Fibroblast of villous mesenchyme (primary cell): ENCODE measurements around the gene PCNX4. TPM values are rescaled to one million over a fixed set of nuclear protein-coding genes. Genes with fewer than 3 reads are reported as not detected.

ENCODE experiments used
- DNase-seq: peaks from one replicate; pipeline ENCODE4 v3.0.0-alpha.2; 2010; ENCODE audit warnings: low read depth
- H3K4me3 ChIP-seq: 2 replicates; pipeline ENCODE4 v1.5.1; 2011; ENCODE audit warnings: low read depth, mild to moderate bottlenecking, low read length
- total RNA-seq: library from RNA; depleted of rRNA; stranded (reverse); fragments of >200 nt; gene quantifications from 2 replicates; pipeline ENCODE4 v1.2.3, GENCODE V29; 2012
- TF ChIP-seq, protein P1 (sequence below): IDR thresholded peaks from 2 replicates; pipeline ENCODE4 v1.5.1; 2012; ENCODE audit warnings: low read depth, mild to moderate bottlenecking, low read length; ENCODE audit not compliant: insufficient read depth

PCNX4 gene
- total RNA-seq, 1 donor, result 138 TPM

DNA sequence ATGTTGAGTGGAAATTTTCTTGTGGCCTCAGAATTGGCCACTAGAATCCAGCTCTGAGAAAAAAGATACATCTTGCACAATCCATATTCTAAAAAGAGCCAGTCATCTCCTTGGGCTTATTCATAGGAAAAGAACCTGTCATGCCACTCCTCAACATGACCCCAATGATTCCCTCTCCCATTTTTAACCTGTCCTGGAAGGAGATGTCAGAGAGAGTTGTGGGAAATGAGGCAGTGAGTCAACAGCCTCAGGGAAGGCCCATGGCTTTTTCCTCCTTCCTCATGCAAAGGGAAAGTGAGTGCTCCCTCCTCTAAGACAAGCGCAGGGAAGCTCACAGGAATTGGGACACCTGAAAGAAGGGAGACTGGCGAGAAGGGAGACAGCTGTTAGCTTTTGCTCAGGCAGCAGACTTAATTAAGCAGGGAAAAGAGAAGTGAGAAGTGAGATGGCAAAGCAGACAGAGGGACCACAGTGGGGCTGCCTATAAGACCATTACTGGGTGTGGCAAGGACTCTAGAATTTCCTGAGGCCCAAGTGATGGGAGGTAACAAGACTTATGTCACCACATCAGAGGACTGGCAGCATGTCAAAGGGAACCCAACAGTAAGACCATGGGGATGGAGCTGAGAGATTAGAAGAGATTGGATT lies 83.7 kb downstream of the PCNX4 start:
- TF ChIP-seq, protein P1, sequence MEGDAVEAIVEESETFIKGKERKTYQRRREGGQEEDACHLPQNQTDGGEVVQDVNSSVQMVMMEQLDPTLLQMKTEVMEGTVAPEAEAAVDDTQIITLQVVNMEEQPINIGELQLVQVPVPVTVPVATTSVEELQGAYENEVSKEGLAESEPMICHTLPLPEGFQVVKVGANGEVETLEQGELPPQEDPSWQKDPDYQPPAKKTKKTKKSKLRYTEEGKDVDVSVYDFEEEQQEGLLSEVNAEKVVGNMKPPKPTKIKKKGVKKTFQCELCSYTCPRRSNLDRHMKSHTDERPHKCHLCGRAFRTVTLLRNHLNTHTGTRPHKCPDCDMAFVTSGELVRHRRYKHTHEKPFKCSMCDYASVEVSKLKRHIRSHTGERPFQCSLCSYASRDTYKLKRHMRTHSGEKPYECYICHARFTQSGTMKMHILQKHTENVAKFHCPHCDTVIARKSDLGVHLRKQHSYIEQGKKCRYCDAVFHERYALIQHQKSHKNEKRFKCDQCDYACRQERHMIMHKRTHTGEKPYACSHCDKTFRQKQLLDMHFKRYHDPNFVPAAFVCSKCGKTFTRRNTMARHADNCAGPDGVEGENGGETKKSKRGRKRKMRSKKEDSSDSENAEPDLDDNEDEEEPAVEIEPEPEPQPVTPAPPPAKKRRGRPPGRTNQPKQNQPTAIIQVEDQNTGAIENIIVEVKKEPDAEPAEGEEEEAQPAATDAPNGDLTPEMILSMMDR, result no peak
- H3K4me3 ChIP-seq, result no peak overlapping the region
- no peak for DNase-seq

DNA sequence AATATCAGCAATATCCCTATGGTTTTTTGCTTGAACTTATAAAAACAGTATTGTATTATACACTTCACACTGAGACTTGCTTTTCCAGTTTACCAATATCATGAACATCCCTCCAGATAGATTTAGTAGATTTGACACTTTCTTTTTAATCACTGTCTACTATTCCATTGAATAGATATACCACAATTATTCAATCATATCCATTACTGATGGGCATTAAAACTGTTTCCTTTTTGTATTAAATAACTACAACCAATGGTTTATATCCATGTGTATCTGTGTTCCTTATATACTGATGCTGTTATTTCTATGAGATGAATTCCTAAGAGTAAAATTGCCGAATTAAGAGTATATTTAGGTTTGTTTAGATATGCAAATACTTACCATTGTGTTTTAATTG lies 86.4 kb downstream of the PCNX4 start:
- no peak overlapping the region for H3K4me3 ChIP-seq
- DNase-seq, result no peak
- TF ChIP-seq, protein P1, result no peak

DNA sequence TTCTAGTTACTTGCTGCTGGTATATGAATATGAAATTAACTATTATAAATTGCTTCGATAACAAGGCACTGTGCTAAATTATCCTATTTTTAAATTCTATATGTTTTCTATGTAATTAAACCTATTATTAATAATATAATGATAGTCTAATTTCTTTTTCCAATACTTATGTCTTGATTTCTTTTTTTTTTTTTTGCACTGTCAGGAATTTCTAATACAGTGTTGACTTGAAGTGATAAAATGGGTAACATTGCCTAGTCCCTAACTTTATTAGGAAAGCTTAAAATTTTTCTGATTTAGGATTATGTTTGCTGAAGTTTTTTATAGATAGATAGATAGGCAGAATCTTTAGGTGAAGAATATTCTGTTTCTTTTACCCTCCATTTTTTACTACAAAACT lies 87.1 kb downstream of the PCNX4 start:
- no peak overlapping the region for H3K4me3 ChIP-seq
- DNase-seq, result no peak
- TF ChIP-seq, protein P1, result no peak

DNA sequence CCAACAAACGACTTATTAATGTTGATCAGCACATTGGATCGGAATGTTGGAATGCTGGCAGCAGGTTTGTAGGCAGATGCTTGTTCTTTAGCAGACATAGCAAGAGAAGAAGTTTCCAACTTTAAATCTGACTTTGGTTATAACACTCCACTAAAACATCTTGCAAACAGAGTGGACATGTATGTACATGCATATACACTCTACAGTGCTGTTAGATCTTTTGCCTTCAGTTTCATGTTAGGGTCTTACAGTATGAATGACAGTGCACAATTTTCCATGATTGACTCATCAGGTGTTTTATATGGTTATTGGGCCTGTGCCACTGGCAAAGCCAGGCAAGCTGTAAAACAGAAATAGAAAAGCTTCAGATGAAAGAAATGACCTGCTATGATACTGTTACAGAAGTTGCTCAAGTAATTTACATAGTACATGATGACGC lies 87.7 kb downstream of the PCNX4 start:
- no peak overlapping the region for H3K4me3 ChIP-seq
- TF ChIP-seq, protein P1, result no peak
- DNase-seq, result no peak

DNA sequence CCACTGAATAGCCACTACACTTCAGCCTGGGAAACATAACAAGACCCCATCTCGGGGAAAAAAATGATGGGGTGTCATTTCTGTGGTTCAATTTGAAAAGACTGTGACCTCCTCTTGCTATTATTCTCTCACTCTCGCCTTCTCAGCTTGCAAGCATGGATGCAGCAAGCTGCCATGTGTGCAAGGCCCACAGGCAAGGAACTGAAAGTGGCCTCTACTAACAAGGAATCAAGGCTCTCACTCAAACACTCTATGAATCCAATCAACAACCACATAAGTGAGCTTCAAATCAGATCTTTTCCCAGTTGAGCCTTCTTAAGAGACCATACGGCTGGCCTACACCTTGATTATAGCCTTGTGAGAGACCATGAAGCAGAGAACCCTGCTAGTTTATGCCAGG lies 91.4 kb downstream of the PCNX4 start:
- no peak overlapping the region for H3K4me3 ChIP-seq
- TF ChIP-seq, protein P1, result no peak
- no peak for DNase-seq

DNA sequence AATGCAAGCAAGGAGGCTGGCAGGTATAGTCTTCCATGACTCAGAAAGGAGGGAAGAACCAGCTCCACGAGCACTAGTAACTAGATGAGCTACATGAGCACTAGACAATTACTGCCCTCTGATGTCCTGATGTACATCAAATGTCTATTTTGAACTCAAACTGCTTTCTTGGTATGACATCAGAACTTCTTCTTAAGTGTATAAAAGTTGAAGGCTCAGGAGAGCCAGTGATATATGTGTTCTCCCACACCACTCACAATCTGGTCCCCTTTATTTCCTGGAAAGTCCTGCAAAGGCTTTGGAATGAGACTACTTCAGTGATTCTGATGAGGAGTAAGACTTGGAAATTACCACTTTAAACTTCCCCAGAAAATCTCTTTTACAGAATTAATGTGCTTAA lies 92.0 kb downstream of the PCNX4 start:
- TF ChIP-seq, protein P1, result no peak
- DNase-seq, result no peak
- H3K4me3 ChIP-seq, result peak overlapping the region; percentile 51
